ENCODE measurements around the gene NLGN1. TPM values are rescaled to one million over a fixed set of nuclear protein-coding genes. Genes with fewer than 3 reads are reported as not detected.

Gene NLGN1
- total and polyA plus RNA-seq, 9 of the 15 experiments (the other 6 are each of a cell fraction or from before 2014, with no cell fraction given), result under 0.01 to 0.01 TPM; not detected in 7

DNA sequence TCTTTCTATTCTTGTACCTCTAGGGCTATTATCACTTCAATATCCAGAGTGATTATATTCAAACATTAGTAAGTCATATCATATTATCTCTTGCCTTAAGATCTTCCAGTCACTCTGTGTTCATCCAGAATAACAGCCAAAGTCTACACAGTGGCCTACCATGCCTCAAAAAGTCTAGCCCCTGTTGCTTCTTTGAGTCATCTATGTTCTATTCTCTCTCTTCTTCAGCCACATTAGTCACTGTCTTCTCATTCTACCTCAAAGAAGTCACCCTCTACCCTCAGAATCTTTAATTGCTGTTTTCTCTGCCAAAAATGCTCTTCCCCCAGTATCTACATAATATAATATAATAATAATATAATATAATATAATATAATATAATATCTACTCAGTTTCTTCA lies 356.0 kb downstream of the NLGN1 start:
- DNase-seq (ENCODE audit: extremely low read depth in 1 of 4, low spot score in 3 of 4) (no peak), ATAC-seq (no peak), FAIRE-seq (no peak)
- H3K4me1 ChIP-seq (replicated peaks in 1 of 2; ENCODE audit: control insufficient read depth in 2 of 2, insufficient read depth in 2 of 2, low read length in 2 of 2), result no peaks in the 10 kb centered on the region
- intact Hi-C loops (cut with micrococcal nuclease) (no loop called here), in situ Hi-C loops (cut with MboI) (no loop called here)
- H3K9me3 ChIP-seq (replicated peaks; ENCODE audit: control insufficient read depth, insufficient read depth, low read depth, low read length), result no peaks in the 10 kb centered on the region
- H4K20me1 ChIP-seq (replicated peaks; ENCODE audit: control insufficient read depth, insufficient read depth, low read length), result no peaks in the 10 kb centered on the region
- H3K36me3 ChIP-seq (ENCODE audit: control insufficient read depth, insufficient read depth, low read length), result no peaks in the 10 kb centered on the region
- H3K27me3 ChIP-seq (ENCODE audit: control insufficient read depth in 2 of 2, insufficient read depth in 2 of 2, low read length in 2 of 2), result no peaks in the 10 kb centered on the region
- no peak overlapping the region for H3K9ac ChIP-seq (ENCODE audit: insufficient read depth in 1 of 2, low read depth in 2 of 2, low read length in 2 of 2)
- TF ChIP-seq CHCHD3 (CRISPR knock-in tag; IDR thresholded peaks at IDR 0.05) (no peak), THRAP3 (IDR thresholded peaks at IDR 0.05; ENCODE audit: borderline replicate concordance) (no peak), GABPB2 (CRISPR knock-in tag; conservative IDR thresholded peaks at IDR 0.05) (no peak), ZBTB17 (CRISPR knock-in tag; IDR thresholded peaks at IDR 0.05) (no peak), GTF2A2 (tag; IDR thresholded peaks at IDR 0.05) (no peak)
- TF ChIP-seq, protein P1, sequence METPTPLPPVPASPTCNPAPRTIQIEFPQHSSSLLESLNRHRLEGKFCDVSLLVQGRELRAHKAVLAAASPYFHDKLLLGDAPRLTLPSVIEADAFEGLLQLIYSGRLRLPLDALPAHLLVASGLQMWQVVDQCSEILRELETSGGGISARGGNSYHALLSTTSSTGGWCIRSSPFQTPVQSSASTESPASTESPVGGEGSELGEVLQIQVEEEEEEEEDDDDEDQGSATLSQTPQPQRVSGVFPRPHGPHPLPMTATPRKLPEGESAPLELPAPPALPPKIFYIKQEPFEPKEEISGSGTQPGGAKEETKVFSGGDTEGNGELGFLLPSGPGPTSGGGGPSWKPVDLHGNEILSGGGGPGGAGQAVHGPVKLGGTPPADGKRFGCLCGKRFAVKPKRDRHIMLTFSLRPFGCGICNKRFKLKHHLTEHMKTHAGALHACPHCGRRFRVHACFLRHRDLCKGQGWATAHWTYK (CRISPR knock-in tag; IDR thresholded peaks at IDR 0.05), result no peak
- H3K79me2 ChIP-seq (ENCODE audit: control insufficient read depth, insufficient read depth, low read length), result no peaks in the 10 kb centered on the region
- H3K9me1 ChIP-seq (ENCODE audit: control insufficient read depth, insufficient read depth, low read length), result no peaks in the 10 kb centered on the region
- no TSS peak for BruUV-seq (replicated peaks)
- CTCF ChIA-PET (ENCODE audit: low intra/inter-chr PET ratio), result no interaction called here
- POLR2A ChIA-PET, result no interaction called here
- H2AFZ ChIP-seq (ENCODE audit: low read depth, low read length), result no peak overlapping the region
- H3K27ac ChIP-seq (ENCODE audit: extremely low read depth, low read depth, low read length), result no peak overlapping the region
- H3K4me2 ChIP-seq (ENCODE audit: insufficient read depth, low read length), result no peak overlapping the region
- no peak overlapping the region for H3K4me3 ChIP-seq

- Histone ChIP-seq H3K79me2 (ENCODE audit: control insufficient read depth, insufficient read depth, low read length) (no peaks in the 10 kb centered on the region), H3K4me2 (ENCODE audit: insufficient read depth, low read length) (no peak overlapping the region), H3K9me1 (ENCODE audit: control insufficient read depth, insufficient read depth, low read length) (no peaks in the 10 kb centered on the region), H3K9ac (ENCODE audit: insufficient read depth in 1 of 2, low read depth in 2 of 2, low read length in 2 of 2) (no peak overlapping the region), H3K36me3 (ENCODE audit: control insufficient read depth, insufficient read depth, low read length) (no peaks in the 10 kb centered on the region), H4K20me1 (replicated peaks; ENCODE audit: control insufficient read depth, insufficient read depth, low read length) (no peaks in the 10 kb centered on the region), H3K4me3 (no peak overlapping the region), H3K27ac (ENCODE audit: extremely low read depth, low read depth, low read length) (no peak overlapping the region), H3K4me1 (replicated peaks in 1 of 2; ENCODE audit: control insufficient read depth in 2 of 2, insufficient read depth in 2 of 2, low read length in 2 of 2) (no peaks in the 10 kb centered on the region), H3K27me3 (ENCODE audit: control insufficient read depth in 2 of 2, insufficient read depth in 2 of 2, low read length in 2 of 2) (no peaks in the 10 kb centered on the region), H2AFZ (ENCODE audit: low read depth, low read length) (no peak overlapping the region), H3K9me3 (replicated peaks; ENCODE audit: control insufficient read depth, insufficient read depth, low read depth, low read length) (no peaks in the 10 kb centered on the region)
- ChIA-PET CTCF (ENCODE audit: low intra/inter-chr PET ratio) (no interaction called here), POLR2A (no interaction called here)
- no peak for DNase-seq (ENCODE audit: extremely low read depth in 1 of 4, low spot score in 3 of 4)
- BruUV-seq (replicated peaks), result no TSS peak
- intact Hi-C loops (cut with micrococcal nuclease), result no loop called here
- in situ Hi-C loops (cut with MboI), result no loop called here
- no peak for FAIRE-seq
- ATAC-seq, result no peak
- TF ChIP-seq CHD4 (IDR thresholded peaks at IDR 0.05; ENCODE audit: insufficient read depth, insufficient replicate concordance, low read depth, low read length, poor library complexity, severe bottlenecking) (no peak), ZNF316 (IDR thresholded peaks at IDR 0.05) (peak; percentile 50), ZNF75A (CRISPR knock-in tag; IDR thresholded peaks at IDR 0.05) (no peak), ZSCAN32 (CRISPR knock-in tag; IDR thresholded peaks at IDR 0.05) (peak; percentile 66; the same call in 1 of the 2 replicates), CEBPG (CRISPR knock-in tag; IDR thresholded peaks at IDR 0.05) (no peak), CEBPG (tag; conservative IDR thresholded peaks at IDR 0.05 in 1 of 2, IDR thresholded peaks at IDR 0.05 in 1 of 2) (peak in 1 of 2 experiments; percentile 86; a peak in 2 of 4 replicates), HDAC1 (IDR thresholded peaks at IDR 0.05) (no peak)
- TF ChIP-seq, protein P2, sequence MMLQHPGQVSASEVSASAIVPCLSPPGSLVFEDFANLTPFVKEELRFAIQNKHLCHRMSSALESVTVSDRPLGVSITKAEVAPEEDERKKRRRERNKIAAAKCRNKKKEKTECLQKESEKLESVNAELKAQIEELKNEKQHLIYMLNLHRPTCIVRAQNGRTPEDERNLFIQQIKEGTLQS (IDR thresholded peaks at IDR 0.05), result peak; percentile 44; the same call in 1 of the 2 replicates
- TF ChIP-seq, protein P2 (CRISPR knock-in tag; conservative IDR thresholded peaks at IDR 0.05), result no peak
Observed at GRCh38 chr3:173755161-173755560, 357.6 kb downstream of the NLGN1 start.
